EL (cell line): ENCODE measurements around the gene COL9A1.

ENCODE experiments used
- DNase-seq: peaks from one replicate; pipeline ENCODE4 v3.0.0-alpha.2; 2016

COL9A1 gene

DNA sequence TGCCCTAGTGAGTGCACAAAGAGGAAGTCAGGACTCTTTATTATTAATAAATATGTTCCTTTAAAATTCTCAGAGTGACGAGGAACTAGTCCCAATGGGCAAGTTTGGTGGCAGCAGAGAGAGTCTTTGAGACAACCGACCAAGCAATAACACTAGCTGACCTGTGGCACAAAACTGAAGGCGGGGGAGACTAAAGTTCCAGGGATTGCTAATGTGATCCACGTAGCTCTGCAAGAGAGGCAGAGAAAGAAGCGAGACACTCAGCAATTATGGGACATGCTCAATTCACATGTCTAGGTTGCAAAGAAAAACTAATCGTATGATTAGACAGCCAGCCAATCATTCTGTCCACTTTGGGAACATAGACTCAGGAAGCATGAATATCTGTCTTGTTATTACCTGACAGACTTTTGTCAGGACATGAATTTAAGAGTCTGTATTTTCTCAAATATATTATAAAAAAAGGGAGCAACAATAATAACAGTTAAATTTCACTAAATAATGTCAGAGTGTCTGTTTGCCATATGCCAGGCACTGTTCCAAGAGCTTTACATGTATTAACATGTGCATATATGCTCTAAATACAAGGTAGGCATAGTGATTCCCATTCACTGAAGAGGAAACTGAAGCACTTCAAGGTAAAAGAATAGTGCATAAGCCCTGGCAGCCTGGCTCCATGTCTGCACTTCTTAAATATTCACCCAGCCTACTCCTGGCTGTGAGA is 81.0 kb downstream of the COL9A1 start:
- DNase-seq, result no peak

DNA sequence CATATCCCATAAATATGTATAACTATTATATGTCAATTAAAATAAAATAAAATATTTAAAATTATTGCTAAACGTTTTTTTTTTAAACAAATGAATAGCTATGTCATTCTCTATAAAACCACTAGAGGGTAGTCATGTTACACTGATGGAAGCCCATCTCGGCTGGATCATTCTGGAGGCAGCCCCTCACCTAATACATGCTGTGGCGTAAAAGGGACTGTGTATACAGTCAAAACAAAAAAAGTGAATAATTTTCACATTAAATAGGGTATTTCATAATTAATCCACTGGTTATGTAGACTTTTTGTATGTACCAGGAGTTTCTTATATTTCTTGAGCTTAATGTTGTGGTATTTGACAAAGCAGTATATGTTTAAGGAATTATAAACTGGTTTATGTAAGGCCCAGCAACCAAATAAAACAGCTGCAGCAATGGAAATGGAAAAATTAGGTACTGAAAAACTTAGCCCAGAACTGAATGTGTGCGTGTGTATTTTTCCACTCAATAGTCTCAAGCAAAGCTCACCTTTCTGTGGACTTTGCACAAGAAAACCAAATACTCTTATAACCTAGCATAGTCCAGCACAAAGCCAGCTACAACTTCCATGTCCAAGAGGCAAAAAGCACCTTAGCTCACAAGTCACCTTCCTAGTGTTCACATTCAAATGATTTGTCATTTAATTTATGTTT is 81.7 kb downstream of the COL9A1 start:
- DNase-seq, result peak; percentile 14

DNA sequence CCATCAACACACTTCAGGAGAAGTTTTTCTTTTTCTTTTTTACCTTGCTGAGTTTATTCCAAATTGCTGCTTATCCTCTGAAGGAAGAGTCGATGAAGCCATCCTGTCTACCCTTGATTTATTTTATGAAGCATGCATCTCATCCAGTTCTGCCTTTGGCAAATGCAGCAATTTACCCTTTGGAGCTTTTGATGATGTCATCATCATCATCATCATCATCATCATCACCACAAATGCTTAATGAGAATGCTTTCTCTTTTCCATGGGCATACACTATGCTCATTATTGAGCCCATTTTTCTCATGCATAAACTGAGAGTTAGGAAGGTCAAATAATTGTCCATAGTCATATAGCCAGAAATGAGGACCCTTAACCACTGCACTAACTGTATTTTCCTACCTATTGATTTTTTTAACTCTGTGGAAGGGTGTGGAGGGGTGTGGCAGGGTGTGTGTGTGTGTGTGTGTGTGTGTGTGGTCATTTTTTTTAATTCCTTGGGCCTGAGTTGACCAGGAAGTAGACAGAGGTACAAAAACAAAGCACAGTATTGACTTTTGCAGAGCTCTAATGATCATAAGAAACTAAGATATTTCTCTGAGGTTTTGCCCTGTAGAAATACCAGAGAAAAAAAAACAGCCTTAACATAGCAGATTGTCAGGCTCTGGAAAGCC is 82.8 kb downstream of the COL9A1 start:
- DNase-seq, result no peak

DNA sequence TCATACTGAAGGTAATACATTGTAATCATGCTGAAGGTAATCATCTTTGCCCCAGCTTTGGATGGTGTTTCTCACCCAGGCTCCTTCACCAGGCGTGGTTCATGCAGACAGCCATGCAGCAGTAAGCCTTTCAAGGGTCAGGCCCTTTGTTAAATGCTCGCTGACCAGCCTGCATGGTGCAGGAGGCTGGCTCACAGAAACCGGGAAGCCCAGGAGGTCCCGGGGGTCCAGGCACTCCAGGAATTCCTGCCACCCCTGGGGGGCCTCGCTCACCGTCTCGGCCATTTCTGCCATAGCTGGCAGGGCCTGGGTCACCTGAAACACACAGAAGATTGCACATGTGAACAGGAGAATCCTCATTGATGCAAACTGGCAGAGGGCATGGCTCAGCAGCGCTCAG is 86.1 kb downstream of the COL9A1 start:
- no peak for DNase-seq

DNA sequence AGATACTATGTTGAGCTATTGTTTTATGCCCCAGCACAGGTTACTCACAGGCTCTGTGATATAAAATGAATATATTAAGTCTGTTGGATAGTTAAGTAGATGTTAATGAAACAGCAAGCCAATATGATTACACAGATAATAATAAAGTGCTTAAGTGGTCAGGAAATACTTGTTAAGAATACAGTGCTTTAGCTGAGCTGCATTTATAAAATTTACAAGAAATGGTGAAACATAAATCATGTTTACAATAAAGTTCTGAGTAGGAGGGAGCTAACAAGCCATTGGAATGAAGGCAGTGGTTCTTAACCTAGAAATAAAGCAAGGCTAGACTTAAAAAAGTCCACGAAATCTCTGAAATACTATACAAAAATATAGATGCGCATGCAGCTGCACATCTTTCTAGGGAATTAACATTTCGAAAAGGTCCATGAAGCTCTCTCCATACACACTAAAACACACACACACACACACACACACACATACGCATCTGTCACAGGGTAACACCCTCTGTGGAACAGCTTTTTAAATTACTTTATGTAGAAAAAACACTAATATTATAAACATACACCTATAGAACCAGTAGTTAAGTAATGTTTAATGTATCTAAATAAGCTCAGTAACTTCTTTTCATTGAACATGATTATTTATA is 87.3 kb downstream of the COL9A1 start:
- DNase-seq, result no peak

DNA sequence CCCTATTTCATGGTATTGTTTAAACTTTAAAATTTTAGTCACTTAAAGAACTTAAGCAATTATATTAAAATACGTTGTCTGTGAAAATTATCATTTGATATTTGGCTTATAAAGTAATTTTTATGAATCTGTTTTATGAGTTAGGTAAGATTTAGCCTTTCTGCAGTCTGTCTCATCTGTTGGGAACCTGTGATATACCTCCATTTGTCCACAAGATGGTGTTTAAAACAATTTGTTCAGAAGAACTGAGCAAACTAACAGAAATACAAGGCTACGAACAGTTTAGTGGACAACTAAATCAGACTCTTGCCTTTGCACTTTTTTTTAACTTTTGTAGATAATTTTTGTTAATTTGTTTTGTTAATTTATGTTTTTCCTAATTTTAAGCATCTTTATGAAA is 92.4 kb downstream of the COL9A1 start:
- no peak for DNase-seq

DNA sequence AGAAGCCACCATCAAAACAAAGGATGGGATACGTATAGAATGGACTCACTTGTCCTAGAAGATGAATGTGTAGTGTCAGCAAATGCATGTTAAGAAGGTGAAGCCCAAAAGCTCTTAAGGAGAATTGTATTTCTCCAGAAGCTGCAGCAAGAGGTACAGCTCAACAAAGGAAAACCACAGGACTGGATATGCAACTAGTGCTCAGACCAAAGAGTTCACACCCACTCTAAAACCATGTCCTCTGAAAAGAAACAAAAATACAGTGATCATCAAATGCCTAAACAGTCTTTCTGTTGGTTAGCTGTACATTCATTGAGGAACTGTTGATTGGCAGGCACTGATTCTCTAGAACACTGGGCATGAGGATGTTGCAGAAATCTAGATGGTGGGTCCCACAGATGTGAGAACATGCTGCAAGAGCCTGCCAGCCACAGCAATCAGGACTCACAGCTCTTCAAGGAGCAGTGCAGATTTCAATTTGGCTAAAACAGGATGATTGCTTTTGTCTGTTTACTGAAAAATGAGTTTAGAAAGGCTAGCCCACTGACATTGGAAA is 94.6 kb downstream of the COL9A1 start:
- no peak for DNase-seq

DNA sequence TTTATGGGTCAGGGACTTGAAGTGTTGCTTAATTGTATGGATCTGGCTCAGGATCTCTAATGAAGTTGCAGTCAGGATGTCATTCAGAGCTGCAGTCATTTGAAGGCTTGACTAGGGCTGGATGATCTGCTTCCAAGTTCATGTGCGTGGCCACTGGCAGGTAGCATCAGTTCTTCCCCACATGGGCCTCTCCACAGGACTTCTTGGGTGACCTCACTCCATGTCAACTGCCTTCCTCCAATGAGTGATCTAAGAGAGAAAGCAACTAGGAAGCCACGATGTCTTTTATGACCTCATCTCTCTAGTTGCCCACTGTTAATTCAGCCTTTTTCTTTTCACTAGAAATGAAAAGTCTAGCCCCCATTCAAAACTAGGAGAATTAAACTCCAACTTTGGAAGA is 104.1 kb downstream of the COL9A1 start:
- DNase-seq, result no peak

DNA sequence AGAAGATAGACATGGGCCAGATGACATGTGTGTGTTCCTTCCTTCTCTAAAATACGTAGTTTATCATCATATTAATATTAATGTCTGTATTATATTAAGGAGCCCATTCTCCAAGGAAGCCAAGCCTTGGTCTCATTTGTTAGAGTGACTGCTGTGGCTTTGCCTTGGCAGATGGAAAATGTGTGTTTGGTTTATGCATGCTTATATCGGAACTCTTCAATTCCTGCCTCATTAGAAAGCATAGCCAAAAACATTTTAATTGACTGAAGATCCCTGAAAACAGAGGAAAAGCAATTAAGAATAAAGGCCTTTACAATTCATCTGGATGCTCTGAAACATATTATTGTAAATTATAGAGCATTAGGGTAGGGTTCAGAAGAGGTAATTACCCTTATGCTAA is 106.4 kb downstream of the COL9A1 start:
- DNase-seq, result no peak

DNA sequence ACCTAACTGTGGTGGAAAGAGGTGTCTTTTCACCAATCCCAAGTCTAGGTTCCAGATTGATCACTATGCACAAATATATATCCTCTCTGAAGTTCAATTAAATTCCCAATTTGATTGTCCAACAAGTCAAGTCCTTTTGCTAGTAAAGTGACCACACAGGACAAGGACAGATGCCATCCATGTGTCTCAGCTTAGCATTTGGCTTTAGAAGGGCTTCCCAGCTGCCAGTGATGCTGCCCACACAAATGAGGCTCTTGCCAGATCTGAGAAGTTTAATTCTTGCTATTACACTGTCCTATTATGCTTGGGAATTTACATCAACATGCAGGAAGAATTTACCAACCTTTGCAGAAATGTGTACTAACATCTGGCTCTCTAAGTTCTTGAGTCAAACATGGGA is 108.5 kb downstream of the COL9A1 start:
- no peak for DNase-seq

DNA sequence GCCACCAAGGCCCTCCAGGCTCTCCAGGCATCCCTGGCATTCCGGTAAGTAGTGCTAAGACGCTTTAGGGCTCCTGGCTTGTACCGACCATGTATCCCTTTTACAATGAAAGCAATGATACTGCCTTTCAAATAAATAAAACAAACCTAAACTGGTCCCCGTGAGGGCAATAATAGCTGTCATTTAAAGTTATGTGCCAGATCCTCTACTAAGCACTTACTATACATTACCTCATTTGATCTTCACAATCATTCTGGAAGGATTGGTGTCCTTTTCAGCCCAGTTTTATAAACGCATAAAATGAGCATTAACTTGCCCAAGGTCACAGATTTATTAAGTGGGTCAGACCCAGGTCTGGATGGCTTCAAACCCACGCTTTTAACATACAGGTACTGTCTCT is 114.7 kb downstream of the COL9A1 start:
- DNase-seq, result no peak

DNA sequence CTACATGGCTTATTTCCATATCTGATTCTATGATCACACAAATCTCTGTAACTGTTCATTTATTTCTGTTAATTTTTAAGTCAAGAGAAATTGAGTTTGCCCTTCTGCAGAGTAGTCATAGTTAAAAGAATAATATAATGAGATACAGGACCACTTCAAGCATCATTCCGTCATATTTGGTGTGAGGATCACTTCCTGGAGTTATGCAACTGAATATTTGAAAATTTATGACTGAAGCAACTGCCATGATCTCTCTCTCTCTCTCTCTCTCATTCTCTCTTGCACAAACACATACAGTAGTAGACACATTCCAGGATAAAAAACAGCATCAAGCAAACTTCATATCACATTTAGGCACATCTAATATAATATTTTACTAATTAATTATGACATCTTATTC is 116.4 kb downstream of the COL9A1 start:
- DNase-seq, result no peak

DNA sequence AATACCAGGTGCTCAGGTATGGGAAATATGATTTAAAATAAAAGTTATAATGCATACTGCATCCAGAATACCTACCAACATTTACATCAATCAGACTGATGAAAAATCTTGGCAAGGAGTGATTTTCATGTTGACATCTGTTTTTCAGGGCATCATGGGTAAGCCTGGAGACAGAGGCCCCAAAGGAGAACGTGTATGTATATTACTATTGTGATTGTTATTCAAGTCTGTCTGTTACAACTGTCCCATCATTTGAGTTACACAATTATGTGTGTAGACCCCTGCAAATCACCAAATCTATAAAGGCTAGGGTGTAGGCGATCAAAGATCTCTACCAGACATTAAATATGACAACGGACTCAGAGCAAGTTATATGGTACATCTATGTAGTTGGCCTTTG is 118.2 kb downstream of the COL9A1 start:
- no peak for DNase-seq

DNA sequence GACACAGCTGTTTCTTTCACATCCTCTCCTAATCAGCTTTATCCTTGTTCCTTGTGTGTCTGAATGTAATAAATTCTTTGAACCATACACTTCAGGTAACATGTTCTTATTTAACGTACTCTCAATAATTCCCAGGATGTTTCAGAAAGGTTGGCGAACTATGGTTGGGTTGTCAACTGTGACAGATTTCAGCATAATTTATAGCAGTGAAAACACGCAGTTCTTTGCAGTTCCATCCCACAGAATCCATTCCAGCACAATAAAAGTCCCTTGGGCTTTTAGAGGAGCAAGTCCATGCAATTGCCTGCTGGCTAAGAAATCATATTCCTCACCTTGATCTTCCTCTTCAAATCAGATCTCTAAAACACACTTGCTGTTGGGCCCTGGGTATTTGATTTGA is 119.3 kb downstream of the COL9A1 start:
- no peak for DNase-seq

DNA sequence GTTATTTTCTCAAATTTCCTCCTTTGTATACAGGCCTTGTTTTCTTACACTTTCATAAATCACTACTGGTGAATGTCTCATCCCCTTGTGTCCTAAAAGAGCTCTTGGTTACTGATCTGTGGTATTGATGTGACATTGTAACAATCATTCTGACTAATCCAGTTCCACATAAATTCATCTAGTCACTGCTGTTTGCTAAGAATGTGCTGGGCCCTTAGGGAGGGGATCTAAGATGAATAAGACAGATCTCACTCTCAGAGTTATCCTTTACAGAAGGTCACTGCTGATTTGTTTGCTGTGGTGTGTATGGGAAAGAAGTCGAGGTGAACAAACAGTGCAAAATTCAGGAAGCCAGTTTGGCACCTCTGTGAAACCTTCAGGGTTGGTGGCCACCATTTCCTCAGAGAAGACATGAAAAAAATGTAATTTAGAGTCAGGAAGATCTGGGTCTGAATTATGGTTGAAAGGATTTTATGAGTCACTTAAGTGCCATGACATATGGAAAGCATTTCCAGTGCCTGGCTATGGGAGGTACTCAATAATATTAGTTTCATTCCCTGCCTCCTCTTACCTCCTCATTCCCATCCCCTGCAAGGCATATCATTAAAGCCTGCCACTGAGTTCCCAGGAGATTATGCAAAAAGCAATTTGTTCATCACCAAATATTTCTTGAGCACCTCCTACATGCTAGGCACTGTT is 121.8 kb downstream of the COL9A1 start:
- no peak for DNase-seq

DNA sequence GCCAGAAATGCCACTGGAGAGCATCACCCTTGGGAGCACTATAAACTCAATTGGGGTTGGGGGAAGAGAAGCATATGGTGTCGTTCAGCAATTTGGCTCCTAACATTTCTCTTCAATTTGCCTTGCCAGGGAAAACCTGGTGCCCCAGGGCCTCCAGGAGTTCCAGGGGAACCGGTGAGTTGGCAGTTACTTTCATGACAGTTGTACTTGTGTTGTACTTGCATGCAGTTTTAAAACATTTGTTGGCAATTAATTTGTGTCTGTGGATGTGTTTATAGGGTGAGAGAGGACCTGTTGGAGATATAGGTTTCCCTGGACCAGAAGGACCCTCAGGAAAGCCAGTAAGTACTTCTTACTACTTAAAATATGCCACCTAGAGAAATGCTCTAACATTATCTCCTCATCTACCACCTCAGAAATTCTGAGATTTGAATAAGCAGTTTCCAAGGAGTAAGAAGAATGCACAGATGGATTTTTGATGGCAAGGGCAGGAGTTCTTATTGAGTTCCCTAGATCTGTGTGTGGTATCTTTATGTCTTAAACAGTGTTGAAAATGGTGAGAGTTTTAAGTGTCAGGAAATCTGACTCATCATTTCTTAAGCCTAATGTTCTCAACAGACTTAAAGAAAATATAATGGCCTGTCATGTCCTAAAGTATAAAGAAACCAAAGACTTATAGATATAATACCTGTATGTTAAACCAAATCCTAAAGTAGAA is 122.5 kb downstream of the COL9A1 start:
- no peak for DNase-seq

DNA sequence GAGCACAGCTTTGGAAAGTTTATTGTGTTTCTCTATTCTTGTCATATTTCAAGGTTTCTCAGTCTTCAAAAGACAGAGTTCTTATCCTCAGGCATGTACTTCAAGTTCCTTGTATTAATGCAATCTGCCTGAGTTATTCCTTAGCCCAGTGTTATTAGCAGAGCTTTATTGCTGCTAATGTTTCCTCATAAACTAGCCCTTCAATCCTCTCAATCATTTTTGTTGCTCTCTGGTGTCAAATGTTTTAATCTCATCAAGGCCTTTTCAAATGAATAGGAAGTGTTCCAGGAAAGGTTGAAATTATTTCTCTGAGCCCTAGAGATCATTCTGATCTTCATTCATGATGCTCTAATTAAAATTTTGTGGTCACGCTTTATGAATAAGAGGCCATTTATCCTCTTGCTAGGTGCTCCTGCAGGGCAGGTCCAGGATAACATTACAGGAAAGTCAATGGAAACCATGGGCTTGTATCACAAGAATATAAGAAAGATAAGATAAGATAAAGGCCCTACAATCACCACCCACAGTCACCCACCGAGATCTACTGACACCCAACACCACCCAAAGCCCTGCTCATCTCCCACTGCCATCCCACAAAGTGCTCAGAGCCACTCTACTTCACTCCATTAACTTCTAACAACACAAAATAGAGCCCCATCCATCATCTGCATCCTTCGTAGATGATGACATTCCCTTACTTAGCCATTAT is 125.9 kb downstream of the COL9A1 start:
- no peak for DNase-seq

DNA sequence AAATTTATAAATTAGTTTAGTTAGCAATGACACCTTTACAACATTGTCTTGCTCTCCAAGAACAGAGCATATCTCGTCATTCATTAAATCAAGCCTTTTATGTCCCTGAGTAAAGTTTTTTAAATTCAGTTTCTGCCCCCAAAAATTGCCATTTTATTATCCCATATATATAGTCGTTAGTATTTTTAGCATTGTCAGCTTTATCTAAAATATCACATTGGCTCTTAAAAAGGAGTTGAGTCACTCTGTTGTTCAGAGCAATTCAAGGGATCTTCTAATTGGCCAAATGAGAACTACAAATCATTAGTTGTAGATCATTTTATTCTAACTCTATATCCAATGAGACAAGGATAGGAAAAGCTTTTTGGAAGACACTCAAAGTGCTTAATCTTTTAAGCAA is 127.1 kb downstream of the COL9A1 start:
- no peak for DNase-seq

DNA sequence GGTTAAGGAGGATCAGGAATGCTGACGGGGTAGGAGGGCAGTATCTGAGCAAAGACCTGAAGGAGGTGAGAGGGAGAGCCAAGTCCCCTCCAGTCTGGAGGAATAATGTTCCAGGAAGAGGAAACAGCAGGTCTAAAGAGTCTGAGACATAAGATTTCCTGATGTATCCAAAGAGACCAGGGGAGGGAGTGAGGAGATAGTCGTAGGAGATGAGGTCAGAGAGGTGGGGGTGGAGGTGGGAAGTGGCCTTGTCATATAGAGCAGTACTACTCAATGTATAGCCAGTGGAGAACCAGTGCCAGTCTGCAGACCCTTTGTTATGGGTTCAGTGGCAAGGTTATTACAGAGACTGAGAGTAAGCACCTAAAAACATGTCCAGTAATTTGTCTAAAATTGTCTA is 130.6 kb downstream of the COL9A1 start:
- no peak for DNase-seq

DNA sequence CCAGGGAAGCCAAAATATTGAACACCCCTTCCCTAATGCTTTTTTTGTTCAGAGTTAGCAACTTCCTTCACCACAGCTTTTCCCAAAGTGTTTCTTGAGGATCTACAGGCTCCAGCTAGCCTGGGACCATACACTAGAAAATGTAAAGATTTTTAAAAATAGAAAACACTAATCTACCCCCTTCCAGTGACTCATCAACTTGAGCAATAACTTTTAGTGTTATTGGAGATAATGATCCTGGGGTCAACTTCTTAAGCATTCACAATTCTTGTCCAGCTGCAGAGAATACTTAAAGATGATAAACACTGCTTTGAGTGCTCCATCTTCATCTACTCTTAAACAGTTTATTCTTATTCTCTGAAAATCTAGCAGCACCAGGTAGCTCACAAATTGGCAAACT is 131.6 kb downstream of the COL9A1 start:
- no peak for DNase-seq

DNA sequence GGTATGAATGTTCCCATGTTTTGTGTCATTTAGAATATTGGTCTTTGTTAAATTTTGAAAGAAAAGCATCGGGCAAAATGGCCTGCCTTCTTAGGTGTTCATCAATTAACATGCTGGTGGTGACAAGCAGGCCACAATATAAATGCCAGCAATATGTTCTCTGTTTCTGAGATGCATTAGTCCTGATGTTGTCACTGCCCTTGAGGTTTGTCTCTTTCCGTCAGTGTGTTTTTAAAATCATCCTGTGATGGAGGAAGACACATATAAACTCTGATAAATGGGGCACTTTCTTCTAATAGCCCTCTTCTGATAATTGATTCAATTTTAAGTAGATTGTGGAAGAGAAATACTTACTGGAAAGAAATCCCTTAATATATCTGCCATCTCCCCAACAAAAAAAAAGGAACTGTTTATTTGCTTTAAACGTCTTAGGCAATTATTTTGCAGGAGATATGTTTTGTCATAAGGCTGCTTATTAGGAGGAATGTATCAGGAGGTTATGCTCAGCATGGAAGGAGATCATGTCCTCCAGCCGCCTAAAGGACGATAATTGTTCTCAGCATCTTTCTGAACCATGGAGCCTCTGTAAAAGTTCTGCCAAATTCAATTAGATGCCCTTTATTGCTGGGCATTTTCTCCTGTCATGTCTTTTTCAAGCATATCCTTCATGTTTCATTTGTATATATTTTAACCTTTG is 134.1 kb downstream of the COL9A1 start:
- DNase-seq, result no peak
